HG02798 (cell line): ENCODE data around the gene MUC5AC.

ENCODE experiments used
- ATAC-seq: cut with Tn5 transposase; IDR thresholded peaks from one replicate; pipeline ENCODE4 v1.9.1; 2021; ENCODE audit warnings: mild to moderate bottlenecking; ENCODE audit not compliant: unreplicated experiment, poor library complexity

The MUC5AC gene

DNA sequence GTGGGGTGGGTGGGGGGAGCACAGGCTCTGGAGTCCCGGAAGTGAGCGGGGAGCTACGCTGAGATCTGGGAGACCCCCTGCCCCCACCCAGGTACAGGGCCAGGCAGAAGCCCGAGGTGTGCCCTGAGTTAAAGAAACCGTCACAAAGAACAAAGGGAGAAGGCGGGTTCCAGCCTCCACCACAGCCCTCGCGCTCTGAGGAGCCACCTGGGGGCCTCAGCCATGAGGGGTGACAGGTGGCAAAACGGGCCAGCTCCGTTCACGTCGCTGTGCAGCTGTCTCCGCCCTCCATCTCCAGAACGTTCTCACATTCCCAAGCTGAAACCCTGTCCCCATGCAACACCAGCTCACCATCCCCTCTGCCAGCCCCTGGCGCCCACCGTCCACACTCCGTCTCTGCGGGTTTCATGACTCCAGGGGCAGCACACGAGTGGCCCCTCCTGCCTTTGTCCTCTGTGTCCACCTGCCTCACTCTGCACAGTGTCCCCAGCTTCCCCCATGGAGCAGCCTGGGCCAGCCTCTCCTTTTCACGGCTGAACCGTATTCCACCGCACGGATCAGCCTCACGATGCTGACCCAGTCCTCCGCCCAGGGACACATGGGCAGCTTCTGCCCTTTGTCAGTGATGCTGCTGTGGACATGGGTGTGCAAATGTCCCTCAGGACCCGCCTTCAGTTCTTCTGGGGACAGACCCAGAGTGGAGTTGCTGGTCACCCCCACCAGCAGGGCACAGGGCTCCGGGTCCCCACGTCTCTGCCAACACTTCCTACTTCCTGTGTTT, 63.4 kb downstream of the MUC5AC start:
- ATAC-seq = no peak

DNA sequence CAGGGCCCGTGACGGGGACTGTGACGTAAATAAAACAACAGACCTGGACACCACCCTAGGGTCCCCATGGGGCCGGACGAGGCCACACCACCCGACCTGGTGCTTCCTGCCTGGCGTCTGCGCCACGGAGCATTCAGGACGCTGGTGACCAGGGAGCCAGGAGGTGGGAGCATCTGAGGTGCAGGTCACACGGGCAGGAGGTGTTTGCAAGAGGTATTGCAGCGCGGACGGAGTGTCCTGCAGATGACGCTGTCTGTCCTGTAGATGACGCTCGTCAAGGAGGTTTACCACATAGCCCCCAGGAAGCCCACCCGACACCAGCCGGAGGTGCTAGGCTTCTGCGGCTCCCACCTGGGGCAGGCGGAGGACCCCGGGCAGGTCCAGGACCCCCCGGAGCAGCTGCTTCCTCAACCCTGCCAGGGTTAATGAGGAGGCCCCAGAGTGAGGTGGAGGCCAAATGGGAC, 64.1 kb downstream of the MUC5AC start:
- ATAC-seq = no peak

DNA sequence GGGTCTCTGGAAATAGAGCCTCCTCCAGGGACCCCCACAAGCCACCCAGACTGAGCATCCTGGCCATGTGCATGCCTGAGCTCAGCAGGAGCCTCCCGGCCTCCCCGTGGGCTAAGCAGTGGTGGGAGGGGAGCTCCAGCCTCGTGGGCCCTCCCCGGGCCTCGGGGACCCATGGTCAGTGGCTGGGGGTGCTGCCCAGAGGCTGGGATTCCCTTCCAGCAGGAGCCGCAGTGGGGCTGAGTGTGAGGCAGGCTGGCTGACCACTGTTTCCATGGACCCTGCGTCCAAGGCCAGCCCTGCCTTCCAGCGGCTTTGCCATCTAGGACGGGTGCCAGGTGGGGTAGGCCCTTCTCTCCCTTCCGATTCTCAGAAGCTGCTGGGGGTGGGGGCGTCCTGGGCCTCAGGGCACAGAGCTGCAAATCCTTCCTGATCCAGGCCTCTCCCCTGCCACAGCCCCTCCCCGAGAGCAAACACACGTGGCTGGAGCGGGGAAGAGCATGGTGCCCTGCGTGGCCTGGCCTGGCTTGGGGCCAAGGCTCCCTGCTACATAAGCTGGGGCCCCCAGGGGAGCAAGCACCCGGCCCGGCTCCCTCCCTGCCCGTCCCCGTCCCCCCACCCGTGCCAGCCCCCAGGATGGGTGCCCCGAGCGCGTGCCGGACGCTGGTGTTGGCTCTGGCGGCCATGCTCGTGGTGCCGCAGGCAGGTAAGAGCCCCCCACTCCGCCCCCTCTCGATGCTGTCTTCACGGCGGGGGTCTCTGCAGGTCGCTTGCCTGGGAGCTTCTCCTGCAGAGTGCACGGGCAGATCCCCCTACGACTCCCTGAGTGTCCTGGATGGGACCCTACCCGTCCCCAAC, 65.0 kb downstream of the MUC5AC start, which contains the start of gene MUC5B:
TSS of gene MUC5B (plus strand) at position 576 of the 855 bp plus-strand sequence. CDS start at position 634, 58 bp downstream.
- ATAC-seq = no peak

DNA sequence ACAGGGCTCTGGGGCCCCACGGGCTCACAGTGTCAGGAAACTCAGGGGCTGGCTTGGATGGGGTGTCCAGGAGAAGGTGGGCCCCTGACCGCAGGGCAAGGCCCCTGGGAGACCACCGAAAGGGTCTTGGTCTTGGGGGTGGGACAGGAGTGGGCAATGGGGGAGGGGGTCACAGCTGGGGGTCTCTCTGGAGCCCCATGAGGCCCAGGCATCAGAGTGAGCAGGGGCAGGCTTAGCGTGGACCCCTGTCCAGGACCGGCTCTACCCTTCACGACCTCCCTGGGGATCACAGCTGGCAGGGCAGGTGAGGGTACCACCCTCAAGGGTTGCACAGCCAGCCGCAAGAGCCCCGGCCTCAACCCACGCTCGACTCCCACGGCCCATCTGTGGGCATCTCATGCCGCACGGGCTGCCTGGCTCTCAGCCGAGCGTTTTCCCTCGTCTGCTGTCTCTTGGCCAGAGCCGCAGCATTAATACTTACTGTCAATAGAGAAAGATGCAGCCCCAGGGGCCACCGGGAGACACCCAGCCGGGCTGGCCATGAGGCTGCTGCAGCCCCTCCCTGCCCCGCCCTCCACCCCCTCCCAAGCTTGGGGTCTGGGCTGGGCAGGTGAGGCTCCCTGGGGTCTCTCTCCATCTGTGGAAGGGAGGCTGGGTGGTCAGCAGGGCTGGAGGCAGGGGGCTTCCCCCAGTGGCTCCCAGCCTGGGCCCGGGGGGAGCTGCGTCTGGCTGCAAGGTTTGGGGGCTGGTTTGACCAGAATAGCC, 65.8 kb downstream of the MUC5AC start:
- ATAC-seq = no peak

DNA sequence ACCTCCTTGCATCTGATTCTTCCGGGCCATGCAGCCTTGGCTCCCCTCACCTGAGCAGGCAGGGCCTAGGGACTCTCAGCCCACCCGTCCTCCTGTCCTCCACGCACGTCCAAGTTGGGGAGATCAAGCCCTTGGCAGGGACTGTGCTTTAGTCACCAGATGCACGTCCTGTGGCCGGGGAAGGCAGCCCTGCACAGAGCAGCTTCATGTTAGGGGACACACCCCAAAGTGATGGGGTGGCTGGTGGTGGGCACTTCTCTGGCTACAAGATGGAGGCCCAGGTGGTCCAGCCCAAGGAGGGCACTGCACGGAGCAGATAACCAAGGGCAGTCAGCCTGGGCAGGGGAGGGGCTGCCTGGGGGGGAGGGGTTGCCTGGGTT, 66.3 kb downstream of the MUC5AC start:
- no peak for ATAC-seq

DNA sequence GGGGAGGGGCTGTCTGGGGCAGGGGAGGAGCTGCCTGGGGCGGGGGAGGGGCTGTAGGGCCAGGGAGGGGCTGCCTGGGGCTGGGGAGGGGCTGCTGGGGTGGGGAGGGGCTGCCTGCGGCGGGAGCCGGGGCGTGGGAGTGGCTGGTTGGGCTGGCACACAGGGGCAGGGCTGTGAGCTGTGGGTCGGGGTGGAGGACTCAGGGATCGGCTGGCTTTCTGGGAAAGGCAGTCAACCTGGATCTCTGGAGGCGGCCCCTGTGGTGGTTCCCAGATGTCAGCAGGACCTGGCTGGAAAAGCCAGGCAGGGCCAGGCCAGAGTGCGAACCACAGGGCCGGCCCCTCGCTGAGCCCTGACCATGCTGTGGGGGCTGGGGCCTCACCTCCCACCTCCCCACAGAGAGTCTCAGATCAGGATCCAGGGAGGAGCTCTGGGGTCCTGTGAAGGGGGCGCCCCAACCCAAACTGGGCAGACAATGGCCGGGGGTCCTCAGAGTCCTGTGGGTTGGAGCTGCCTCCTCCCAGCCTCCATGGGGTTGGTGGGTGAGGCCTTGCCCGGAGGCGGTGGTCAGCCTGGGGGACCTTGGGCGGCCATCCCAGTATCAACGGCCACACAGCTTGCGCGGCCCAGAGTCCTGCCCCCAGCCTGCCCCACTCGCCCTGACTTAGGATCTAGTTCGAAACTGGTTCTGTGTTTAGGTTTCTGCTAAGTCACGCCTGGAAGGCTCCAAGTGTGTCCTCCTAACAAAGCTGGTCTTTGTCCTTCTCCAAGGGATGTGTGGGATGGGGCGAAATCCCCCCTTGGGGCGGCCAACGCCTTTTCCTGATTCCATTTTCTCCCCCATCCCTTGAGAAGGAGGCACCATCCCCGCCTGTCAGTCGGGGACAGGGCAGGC, 67.0 kb downstream of the MUC5AC start:
- ATAC-seq = no peak

DNA sequence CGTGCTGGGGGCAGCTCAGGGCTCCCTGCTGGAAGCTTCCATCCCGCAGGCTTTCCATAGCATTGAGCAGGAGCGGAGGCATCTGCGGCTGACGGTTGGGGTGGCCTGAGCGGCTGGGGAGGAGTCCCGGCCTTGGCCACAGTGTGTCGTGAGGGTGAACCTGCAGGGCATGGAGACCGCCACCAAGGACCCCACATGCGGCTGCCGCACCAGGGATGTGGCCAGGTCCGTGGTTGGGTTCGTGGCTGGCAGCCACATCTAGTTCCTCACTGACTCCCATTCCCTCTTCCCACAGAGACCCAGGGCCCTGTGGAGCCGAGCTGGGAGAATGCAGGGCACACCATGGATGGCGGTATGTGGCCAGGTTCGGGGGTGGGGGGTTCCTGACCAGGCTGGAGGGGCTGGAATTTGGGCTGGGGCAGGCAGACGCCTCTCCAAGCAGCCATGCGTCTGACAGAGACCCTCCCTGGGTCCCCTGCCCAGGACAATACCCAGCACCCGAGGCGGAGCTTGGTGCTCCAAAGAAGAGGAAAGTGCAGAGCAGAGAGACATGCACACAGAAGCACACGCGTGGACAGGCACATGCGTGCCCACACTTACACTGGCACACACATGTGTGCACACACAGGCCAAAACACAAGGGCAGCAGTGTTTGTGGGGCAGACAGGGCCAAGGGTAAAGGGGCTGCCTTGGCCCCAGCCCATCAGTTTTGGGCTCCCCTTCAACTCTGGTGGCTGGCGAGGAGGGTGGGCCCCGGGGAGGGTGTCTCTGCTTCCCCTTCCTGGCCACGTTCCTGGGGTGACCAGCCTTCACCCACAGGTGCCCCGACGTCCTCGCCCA, 67.9 kb downstream of the MUC5AC start:
- ATAC-seq = no peak

DNA sequence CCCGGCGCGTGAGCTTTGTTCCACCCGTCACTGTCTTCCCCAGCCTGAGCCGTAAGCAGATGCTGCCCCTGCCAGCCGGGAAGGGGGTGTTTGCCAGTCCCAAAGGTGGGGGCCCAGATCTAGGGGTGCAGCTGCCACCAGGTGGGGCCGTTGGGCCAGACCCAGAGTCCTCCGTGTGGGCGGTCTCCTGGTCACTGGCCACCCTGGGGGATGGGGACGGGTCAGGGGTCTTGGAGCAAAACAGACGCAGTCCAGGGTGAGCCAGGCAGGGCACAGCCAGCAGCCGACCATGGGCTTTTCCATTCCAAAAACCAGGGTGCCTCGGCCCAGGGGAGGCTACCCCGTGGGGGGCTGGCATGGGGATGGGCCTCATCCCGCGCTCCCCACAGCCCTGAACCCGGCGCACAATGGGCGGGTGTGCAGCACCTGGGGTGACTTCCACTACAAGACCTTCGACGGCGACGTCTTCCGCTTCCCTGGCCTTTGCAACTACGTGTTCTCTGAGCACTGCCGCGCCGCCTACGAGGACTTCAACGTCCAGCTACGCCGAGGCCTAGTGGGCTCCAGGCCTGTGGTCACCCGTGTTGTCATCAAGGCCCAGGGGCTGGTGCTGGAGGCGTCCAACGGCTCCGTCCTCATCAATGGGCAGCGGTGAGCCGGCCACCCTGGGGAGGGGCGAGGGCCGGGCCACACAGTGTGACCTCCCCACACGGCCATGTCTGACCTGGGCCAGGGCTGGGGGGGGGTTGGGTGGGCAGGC, 68.7 kb downstream of the MUC5AC start:
- ATAC-seq = no peak

DNA sequence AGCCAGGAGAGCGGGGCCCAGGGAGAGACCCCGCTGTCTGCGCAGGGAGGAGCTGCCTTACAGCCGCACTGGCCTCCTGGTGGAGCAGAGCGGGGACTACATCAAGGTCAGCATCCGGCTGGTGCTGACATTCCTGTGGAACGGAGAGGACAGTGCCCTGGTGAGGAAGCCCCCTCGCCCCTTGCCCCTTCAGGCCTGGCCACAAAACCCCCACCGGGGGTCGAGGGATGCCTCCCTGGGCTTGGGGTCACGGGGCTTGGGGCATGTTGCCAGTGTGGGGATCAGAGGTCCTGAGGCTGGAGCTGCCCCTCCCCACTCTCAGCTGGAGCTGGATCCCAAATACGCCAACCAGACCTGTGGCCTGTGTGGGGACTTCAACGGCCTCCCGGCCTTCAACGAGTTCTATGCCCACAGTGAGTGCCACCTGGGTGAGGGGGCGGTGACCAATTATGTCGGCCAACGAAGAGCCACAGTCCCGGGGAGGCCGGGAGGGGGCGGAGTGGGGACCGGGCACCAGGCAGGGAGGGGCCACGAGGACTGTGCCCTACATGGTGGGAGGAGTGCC, 69.3 kb downstream of the MUC5AC start:
- ATAC-seq = no peak

DNA sequence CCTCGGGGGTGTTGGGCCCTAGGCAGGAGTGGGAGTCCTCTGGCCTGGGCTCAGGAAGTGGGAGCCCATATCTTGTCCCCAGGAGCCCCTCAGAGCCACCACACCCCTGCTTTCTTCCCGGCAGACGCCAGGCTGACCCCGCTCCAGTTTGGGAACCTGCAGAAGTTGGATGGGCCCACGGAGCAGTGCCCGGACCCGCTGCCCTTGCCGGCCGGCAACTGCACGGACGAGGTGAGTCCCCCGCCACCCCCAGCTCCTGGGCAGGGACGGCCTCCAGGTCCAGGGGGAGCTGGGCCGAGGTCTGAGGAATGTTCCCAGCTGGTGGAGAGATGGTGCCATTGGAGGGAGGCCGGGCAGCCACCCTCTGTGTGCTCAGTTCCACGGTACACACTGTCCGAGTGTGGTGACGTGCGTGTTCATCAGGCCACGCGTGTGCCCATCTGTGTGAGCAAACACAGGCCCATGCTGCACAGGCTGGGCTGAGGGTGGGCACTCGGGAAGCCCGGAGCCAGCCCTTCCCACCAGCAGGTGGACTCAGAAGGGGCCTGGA, 69.9 kb downstream of the MUC5AC start:
- ATAC-seq = no peak

DNA sequence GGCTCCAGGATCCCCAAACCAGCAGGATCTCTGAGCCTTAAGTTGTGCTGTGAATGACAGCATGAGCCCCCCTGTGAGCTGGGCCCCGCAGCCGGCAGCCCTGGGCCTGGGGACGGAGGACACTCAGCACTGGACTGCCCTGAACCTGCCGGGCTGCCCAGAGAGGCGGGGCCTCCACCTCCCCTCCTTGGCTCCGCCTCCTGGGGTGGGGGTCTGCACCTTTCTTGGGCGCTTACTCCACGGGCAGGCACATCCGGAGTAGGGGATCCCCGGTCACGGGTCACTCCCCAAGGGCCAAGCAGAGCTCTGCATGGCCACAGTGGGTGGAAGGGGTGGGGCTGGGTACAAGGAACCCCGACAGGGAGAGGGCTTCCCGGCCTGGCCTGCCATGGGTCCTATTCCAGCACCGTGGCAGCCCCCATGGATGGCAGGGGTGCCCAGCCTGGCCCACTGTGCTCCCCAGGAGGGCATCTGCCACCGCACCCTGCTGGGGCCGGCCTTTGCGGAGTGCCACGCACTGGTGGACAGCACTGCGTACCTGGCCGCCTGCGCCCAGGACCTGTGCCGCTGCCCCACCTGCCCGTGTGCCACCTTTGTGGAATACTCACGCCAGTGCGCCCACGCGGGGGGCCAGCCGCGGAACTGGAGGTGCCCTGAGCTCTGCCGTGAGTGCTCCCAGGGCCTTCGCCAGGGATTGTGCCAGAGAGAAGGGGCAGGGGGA, 70.5 kb downstream of the MUC5AC start:
- ATAC-seq = no peak

DNA sequence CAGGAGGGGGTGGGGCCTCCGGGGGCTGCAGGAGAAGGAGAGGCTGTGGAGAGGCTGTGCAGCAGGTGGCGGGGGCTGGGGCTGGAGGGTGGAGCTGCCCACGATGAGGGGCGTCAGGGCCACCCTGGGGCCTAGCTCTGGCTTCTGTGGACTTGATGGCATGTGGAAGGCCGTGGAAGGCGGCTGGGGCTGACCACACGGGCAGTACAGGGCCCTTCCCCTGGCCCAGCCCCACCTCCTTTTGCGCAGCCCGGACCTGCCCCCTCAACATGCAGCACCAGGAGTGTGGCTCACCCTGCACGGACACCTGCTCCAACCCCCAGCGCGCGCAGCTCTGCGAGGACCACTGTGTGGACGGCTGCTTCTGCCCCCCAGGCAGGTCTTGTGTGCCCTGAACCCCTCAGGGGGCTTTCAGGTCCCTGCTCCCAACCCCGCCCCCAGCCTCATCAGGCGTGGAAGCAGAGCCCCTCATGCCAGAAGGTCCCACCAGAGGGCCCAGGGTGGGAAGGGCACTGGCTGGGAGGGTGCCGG, 71.2 kb downstream of the MUC5AC start:
- no peak for ATAC-seq

DNA sequence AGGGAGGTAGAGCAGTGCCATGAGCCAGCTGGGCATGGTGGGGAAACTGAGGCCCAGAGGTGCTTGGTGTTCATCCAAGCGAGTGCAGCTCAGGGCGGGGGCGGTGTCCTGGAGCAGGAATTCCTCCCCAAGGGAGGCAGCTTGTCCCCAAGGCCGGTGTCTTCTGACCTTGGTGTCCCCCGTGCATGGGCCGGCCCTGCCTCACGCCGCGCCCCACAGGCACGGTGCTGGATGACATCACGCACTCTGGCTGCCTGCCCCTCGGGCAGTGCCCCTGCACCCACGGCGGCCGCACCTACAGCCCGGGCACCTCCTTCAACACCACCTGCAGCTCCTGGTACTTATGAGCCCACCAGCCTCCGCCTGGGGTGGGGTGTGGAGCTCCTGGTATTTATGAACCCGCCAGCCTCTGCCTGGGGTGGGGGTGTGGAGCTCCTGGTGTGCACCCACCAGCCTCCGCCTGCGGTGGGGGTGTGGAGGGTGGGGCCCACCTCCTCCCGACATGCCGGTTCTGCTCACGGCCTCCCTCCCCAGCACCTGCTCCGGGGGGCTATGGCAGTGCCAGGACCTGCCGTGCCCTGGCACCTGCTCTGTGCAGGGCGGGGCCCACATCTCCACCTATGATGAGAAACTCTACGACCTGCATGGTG, 71.8 kb downstream of the MUC5AC start:
- ATAC-seq = no peak

DNA sequence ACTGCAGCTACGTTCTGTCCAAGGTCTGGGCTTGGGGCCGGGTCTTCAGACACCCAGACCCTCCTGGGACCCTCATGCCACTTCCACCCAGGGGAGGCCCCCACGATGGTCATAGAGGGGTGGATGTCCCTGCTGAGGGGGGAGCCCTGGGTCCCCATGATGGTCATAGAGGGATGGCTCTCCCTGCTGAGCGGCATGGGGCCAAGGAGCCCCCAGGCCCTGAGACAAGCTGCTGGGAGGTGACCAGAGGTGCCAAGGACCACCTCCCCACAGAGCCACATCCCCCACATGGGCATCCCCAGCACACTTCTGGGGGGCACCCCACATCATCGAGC, 72.3 kb downstream of the MUC5AC start:
- no peak for ATAC-seq

DNA sequence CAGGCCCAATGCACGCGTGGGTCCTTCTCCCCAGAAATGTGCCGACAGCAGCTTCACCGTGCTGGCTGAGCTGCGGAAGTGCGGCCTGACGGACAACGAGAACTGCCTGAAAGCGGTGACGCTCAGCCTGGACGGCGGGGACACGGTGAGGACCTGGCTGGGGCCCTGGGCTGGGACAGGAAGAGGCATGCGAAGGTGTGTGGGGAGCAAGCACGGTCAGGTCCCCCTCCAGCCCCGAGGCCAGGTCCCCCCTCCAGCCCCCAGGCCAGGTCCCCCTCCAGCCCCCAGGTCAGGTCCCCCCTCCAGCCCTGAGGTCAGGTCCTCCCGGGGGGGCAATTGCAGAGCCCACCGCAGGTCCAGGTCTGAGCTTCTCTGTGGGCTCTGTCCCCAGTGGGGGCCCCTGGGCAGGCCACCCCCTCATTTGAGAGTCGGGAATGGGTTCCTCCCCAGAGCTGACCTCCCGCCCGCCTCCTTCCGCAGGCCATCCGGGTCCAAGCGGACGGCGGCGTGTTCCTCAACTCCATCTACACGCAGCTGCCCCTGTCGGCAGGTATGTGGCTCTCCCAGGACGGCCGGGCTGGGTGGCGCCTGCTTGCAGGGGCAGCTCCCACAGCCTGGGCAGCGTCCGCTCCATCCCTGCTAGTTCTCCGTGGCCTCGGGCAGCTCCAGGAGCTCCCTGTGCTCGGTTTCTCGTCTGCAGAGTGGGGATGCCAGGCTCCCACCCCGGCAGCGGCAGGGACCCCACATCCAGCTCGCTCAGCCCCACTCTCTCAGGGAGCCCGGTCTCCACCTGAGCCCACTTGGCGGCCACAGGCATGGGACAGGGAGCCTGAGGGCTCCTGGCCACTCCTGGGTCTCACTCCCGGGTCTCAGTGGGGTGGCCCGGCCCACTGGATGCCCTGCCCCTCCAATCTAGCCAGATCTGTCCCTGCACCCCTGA, 73.0 kb downstream of the MUC5AC start:
- no peak for ATAC-seq
